DOHH2 (cell line): ENCODE measurements around the gene NRCAM.

Experiments used
- H3F3A ChIP-seq: fragments of 200-600 bp; sonication (generic), shearing (Covaris generic); 2 replicates; pipeline ENCODE4 v1.6.0; 2016; ENCODE audit warnings: antibody characterized with exemption, mild to moderate bottlenecking; ENCODE audit not compliant: control insufficient read depth, insufficient read depth
- H3K27ac ChIP-seq: fragments of 200-600 bp; sonication (generic); 2 replicates; pipeline ENCODE4 v1.5.1; 2014; ENCODE audit warnings: low read depth, mild to moderate bottlenecking, low read length, moderate library complexity
- H3K27me3 ChIP-seq: fragments of 200-600 bp; sonication (generic); 2 replicates; pipeline ENCODE4 v1.6.1; 2014; ENCODE audit warnings: mild to moderate bottlenecking, low read length, mixed read lengths; ENCODE audit not compliant: control insufficient read depth
- H3K36me3 ChIP-seq: fragments of 200-600 bp; sonication (generic); 2 replicates; pipeline ENCODE4 v1.6.1; 2014; ENCODE audit warnings: mild to moderate bottlenecking, low read length, moderate library complexity, mixed read lengths; ENCODE audit not compliant: control insufficient read depth
- H3K4me1 ChIP-seq: fragments of 200-600 bp; sonication (generic); 2 replicates; pipeline ENCODE4 v1.6.1; 2014; ENCODE audit warnings: mild to moderate bottlenecking, low read length, mixed read lengths; ENCODE audit not compliant: control insufficient read depth
- H3K4me2 ChIP-seq: fragments of 200-600 bp; sonication (generic); 2 replicates; pipeline ENCODE4 v1.6.0; 2014; ENCODE audit warnings: mild to moderate bottlenecking, low read length, moderate library complexity
- H3K4me3 ChIP-seq: fragments of 200-600 bp; sonication (generic); 2 replicates; pipeline ENCODE4 v1.5.1; 2014; ENCODE audit warnings: mild to moderate bottlenecking, low read length, mixed read lengths
- H3K79me2 ChIP-seq: fragments of 200-600 bp; sonication (generic); 2 replicates; pipeline ENCODE4 v1.6.1; 2014; ENCODE audit warnings: mild to moderate bottlenecking, low read length, mixed read lengths; ENCODE audit not compliant: control insufficient read depth
- H3K9me2 ChIP-seq: fragments of 200-600 bp; sonication (generic); replicated peaks from 2 replicates; pipeline ENCODE4 v1.6.1; 2014; ENCODE audit warnings: mild to moderate bottlenecking, low read length, mixed read lengths; ENCODE audit not compliant: control insufficient read depth
- H3K9me3 ChIP-seq: fragments of 200-600 bp; sonication (generic); 2 replicates; pipeline ENCODE4 v1.6.1; 2014; ENCODE audit warnings: antibody characterized with exemption, low read length, mixed read lengths; ENCODE audit not compliant: control insufficient read depth, insufficient read depth
- H4K20me1 ChIP-seq: fragments of 200-600 bp; sonication (generic); 2 replicates; pipeline ENCODE4 v1.6.0; 2014; ENCODE audit warnings: low read depth, mild to moderate bottlenecking, antibody characterized with exemption, low read length, moderate library complexity; ENCODE audit not compliant: control insufficient read depth, insufficient read depth
- CTCF ChIP-seq: fragments of 200-600 bp; sonication (generic); IDR thresholded peaks from one replicate; pipeline ENCODE4 v1.5.1; 2014; ENCODE audit warnings: antibody characterized with exemption, mild to moderate bottlenecking, low read depth, low read length; ENCODE audit not compliant: poor library complexity, severe bottlenecking
- EZH2phosphoT487 ChIP-seq: fragments of 200-600 bp; sonication (generic); IDR thresholded peaks from 2 replicates; pipeline ENCODE4 v1.6.1; 2017; ENCODE audit warnings: borderline replicate concordance, mild to moderate bottlenecking, antibody characterized with exemption, low read length, moderate library complexity, mixed read lengths

Gene NRCAM

GRCh38 chr7:108409146-108409545 is 47.1 kb downstream of the NRCAM start:
- Histone ChIP-seq H3K36me3 (no peaks in the 10 kb centered on the region), H4K20me1 (no peaks in the 10 kb centered on the region)

GRCh38 chr7:108408296-108408991 is 47.8 kb downstream of the NRCAM start:
- H3K27ac ChIP-seq = no peak overlapping the region
- peaks cover 4% of the 10 kb centered on the region; the same call in 1 of the 2 replicates for H3K4me1 ChIP-seq

More at GRCh38 chr7:108409146-108409545, 47.1 kb downstream of the NRCAM start:
- H3K79me2 ChIP-seq = no peaks in the 10 kb centered on the region
- H3K4me1 ChIP-seq = peaks cover 10% of the 10 kb centered on the region
- H3K4me3 ChIP-seq = no peak overlapping the region
- no peaks in the 10 kb centered on the region for H3K9me2 ChIP-seq
- no peak overlapping the region for H3K27ac ChIP-seq
- peaks cover 10% of the 10 kb centered on the region for H3K27me3 ChIP-seq
- no peak overlapping the region for H3K4me2 ChIP-seq
- no peak for TF ChIP-seq EZH2phosphoT487
- no peak for TF ChIP-seq CTCF
- no peaks in the 10 kb centered on the region for H3F3A ChIP-seq
- H3K9me3 ChIP-seq = no peaks in the 10 kb centered on the region

GRCh38 chr7:108407676-108408075 is 48.6 kb downstream of the NRCAM start:
- peaks cover 5% of the 10 kb centered on the region for H3K27me3 ChIP-seq
- H4K20me1 ChIP-seq = no peaks in the 10 kb centered on the region
- H3K36me3 ChIP-seq = no peaks in the 10 kb centered on the region
- H3K9me2 ChIP-seq = no peaks in the 10 kb centered on the region
- H3K27ac ChIP-seq = no peak overlapping the region
- no peaks in the 10 kb centered on the region for H3K9me3 ChIP-seq
- H3F3A ChIP-seq = no peaks in the 10 kb centered on the region
- no peaks in the 10 kb centered on the region for H3K79me2 ChIP-seq
- no peak for TF ChIP-seq EZH2phosphoT487
- no peak for TF ChIP-seq CTCF
- no peaks in the 10 kb centered on the region for H3K4me1 ChIP-seq
- H3K4me2 ChIP-seq = no peak overlapping the region
- no peak overlapping the region for H3K4me3 ChIP-seq

More at GRCh38 chr7:108408296-108408991, 47.8 kb downstream of the NRCAM start:
- TF ChIP-seq EZH2phosphoT487 = no peak
- TF ChIP-seq CTCF = no peak
- Histone ChIP-seq H3K9me3 (no peaks in the 10 kb centered on the region), H3K4me2 (no peak overlapping the region), H3K27me3 (0 out of 2 replicates have a peak, but pooled peaks cover 5% of the 10 kb centered on the region), H3K9me2 (no peaks in the 10 kb centered on the region), H3K79me2 (no peaks in the 10 kb centered on the region), H3K36me3 (no peaks in the 10 kb centered on the region), H4K20me1 (no peaks in the 10 kb centered on the region), H3K4me3 (no peak overlapping the region), H3F3A (no peaks in the 10 kb centered on the region)
